Measurements from ENCODE around the gene SRGAP3. TPM values are rescaled to one million over a fixed set of nuclear protein-coding genes. Genes with fewer than 3 reads are reported as not detected.

Gene SRGAP3
- total RNA-seq, 1 donor from 2014 or later = 0.99 TPM

GRCh38 chr3:9022305-9023225, 226.9 kb downstream of the SRGAP3 start:
- H3K4me1 Mint-ChIP-seq (ENCODE audit: low read depth) = peaks cover 36% of the 10 kb centered on the region
- no peak overlapping the region for H3K27ac Mint-ChIP-seq (ENCODE audit: unreplicated experiment)
- DNase-seq (ENCODE audit: low spot score) = no peak
- TF ChIP-seq CTCF (IDR thresholded peaks at IDR 0.05) = no peak
- H3K27me3 Mint-ChIP-seq (ENCODE audit: low read depth) = peaks cover 5% of the 10 kb centered on the region
- H3K36me3 Mint-ChIP-seq (ENCODE audit: low read depth) = no peaks in the 10 kb centered on the region
- H3K4me3 Mint-ChIP-seq (ENCODE audit: unreplicated experiment) = no peak overlapping the region
- H3K9me3 Mint-ChIP-seq (ENCODE audit: low read depth) = no peaks in the 10 kb centered on the region

DNA sequence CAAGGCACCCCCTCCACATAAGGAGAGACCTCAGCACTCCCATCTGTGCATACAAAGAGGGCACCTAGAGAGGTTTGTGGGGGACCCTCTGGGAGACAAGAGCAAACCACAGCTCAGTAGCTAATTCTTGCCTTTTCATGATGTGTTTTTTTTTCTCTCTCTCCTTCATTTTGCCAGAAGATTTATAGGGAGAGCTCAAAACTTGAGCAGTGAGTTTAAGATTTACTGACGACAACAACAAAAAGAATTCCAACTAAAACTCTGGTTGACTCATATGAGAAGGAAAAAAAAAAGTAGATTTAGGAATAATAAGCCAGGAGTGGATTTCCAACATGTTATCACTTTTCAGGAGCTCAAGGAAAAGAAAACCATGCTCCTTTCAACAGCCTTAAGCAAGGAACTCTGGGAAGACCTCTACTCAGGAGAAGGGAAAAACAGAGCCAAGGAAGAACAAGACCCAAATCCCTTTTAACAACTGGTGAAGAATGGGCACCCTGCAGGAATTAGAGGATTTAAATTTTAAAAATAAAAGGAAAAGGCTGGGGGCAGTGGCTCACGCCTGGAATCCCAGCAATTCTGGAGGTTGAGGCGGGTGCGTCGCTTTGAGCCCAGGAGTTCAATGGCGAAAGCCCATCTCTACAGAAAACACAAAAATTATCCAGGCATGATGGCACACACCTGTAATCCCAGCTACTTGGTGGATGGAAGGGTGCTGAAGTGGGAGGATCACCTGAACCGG, 228.0 kb downstream of the SRGAP3 start:
- DNase-seq (ENCODE audit: low spot score) = no peak
- no peak for TF ChIP-seq CTCF (IDR thresholded peaks at IDR 0.05)
- Mint-ChIP-seq H3K36me3 (ENCODE audit: low read depth) (no peaks in the 10 kb centered on the region), H3K4me1 (ENCODE audit: low read depth) (peaks cover 36% of the 10 kb centered on the region), H3K27ac (ENCODE audit: unreplicated experiment) (no peak overlapping the region), H3K9me3 (ENCODE audit: low read depth) (no peaks in the 10 kb centered on the region), H3K27me3 (ENCODE audit: low read depth) (peaks cover 5% of the 10 kb centered on the region), H3K4me3 (ENCODE audit: unreplicated experiment) (no peak overlapping the region)

- Mint-ChIP-seq H3K27ac (ENCODE audit: unreplicated experiment) (peak overlapping the region; percentile 56), H3K4me1 (ENCODE audit: low read depth) (peaks cover 36% of the 10 kb centered on the region), H3K4me3 (ENCODE audit: unreplicated experiment) (no peak overlapping the region), H3K36me3 (ENCODE audit: low read depth) (no peaks in the 10 kb centered on the region), H3K27me3 (ENCODE audit: low read depth) (peaks cover 7% of the 10 kb centered on the region), H3K9me3 (ENCODE audit: low read depth) (no peaks in the 10 kb centered on the region)
- DNase-seq (ENCODE audit: low spot score) = no peak
- TF ChIP-seq CTCF (IDR thresholded peaks at IDR 0.05) = no peak
These were observed 229.0 kb downstream of the SRGAP3 start for GRCh38 chr3:9020426-9020825.

- Mint-ChIP-seq H3K27ac (ENCODE audit: unreplicated experiment) (peak overlapping the region; percentile 62), H3K4me1 (ENCODE audit: low read depth) (peaks cover 36% of the 10 kb centered on the region)
- TF ChIP-seq CTCF (IDR thresholded peaks at IDR 0.05) = no peak
These were observed 230.0 kb downstream of the SRGAP3 start for GRCh38 chr3:9019259-9019961.

DNA sequence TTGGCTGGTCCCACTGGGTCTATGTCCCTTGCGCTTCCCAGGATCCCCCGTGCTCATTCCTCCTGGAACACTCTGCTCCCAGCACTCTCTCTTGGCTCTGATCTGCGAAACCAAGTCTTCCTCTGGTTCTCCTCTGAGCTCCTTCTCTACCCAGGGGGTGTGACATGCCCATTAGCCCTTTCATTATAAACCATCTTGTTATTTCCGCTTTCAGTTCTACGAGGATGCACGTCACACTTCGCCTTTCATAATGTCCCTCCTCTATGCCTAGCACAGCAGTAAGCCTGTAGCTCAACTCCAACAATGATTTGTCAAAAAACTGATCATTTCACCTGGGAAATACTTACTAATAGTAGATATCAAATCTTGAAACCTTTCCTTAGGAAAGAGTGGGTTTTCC, 234.2 kb downstream of the SRGAP3 start:
- Mint-ChIP-seq H3K4me1 (ENCODE audit: low read depth) (peaks cover 16% of the 10 kb centered on the region), H3K9me3 (ENCODE audit: low read depth) (no peaks in the 10 kb centered on the region), H3K27ac (ENCODE audit: unreplicated experiment) (no peak overlapping the region), H3K27me3 (ENCODE audit: low read depth) (peaks cover 6% of the 10 kb centered on the region), H3K4me3 (ENCODE audit: unreplicated experiment) (no peak overlapping the region), H3K36me3 (ENCODE audit: low read depth) (no peaks in the 10 kb centered on the region)
- TF ChIP-seq CTCF (IDR thresholded peaks at IDR 0.05) = no peak
- DNase-seq (ENCODE audit: low spot score) = no peak

More at GRCh38 chr3:9019259-9019961, 230.0 kb downstream of the SRGAP3 start:
- Mint-ChIP-seq H3K27me3 (ENCODE audit: low read depth) (peaks cover 6% of the 10 kb centered on the region), H3K4me3 (ENCODE audit: unreplicated experiment) (no peak overlapping the region), H3K9me3 (ENCODE audit: low read depth) (no peaks in the 10 kb centered on the region), H3K36me3 (ENCODE audit: low read depth) (no peaks in the 10 kb centered on the region)
- no peak for DNase-seq (ENCODE audit: low spot score)
